Cardiac septum (tissue), 1 donor: Measurements from ENCODE around the gene PLA2G12A. TPM values are rescaled to one million over a fixed set of nuclear protein-coding genes. Genes with fewer than 3 reads are reported as not detected.

Experiments
- DNase-seq: peaks from one replicate; pipeline ENCODE4 v3.0.0-alpha.2; 2020; ENCODE audit warnings: low spot score
- intact Hi-C: fragments of 100-400 bp; cut with DNase I; formaldehyde crosslinking; loops from one replicate; pipeline ENCODE4 v1.14.0; 2022
- total RNA-seq: library from RNA; stranded (reverse); fragmentation: NEBNext Ultra II Directional; extraction: Animal tissue kit (Norgen Biotek cat#: 25700); gene quantifications from one replicate; pipeline ENCODE4 v1.2.1, GENCODE V29; 2021
- donor health status: DM: no; HTN: no; CAD: no.

Gene PLA2G12A
- total RNA-seq, 1 donor from 2014 or later: 37.7 TPM

DNA sequence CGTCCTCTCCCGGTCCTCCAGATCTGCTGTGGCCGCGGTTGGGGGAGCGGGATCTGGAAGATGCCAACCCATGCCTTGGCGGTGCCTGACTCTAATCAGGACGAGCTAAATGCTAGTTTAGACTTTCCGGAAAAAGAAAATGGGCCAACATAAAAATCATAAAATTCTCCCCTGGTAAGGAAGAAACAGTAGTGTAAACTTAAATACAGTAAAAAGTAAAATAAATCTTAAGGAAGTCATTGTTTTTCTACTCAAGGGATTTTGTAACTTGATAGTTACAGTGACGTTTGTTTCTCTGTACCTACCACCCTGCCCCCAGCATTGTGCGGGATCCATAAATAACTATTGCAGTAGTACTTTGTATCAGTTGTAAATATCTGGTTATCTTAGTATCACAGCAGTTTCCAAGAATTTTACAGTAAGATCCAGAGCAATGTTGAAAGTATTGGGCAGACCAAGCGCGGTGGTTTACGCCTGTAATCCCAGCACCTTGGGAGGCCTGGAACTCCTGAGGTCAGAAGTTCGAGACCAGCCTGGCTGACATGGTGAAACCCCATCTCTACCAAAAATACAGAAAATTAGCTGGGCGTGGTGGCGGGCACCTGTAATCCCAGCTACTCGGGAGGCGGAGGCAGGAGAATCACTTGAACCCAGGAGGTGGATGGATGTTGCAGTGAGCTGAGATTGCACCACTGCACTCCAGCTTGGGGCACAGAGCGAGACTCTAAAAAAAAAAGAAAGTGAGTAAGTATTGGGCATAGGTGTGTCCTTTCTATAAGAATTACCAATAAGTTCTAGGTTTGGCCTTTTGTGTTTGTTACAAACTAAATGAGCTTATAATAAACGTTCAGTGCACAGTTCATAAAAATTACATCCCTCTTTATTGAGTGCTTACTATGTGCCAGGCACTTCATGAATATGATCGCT is 1.0 kb upstream of the PLA2G12A start:
- no peak for DNase-seq
- intact Hi-C loops: loop anchor here (5.0 kb wide), 1 partner anchor 71 kb away; the partner anchor contains the start of gene CFI

DNA sequence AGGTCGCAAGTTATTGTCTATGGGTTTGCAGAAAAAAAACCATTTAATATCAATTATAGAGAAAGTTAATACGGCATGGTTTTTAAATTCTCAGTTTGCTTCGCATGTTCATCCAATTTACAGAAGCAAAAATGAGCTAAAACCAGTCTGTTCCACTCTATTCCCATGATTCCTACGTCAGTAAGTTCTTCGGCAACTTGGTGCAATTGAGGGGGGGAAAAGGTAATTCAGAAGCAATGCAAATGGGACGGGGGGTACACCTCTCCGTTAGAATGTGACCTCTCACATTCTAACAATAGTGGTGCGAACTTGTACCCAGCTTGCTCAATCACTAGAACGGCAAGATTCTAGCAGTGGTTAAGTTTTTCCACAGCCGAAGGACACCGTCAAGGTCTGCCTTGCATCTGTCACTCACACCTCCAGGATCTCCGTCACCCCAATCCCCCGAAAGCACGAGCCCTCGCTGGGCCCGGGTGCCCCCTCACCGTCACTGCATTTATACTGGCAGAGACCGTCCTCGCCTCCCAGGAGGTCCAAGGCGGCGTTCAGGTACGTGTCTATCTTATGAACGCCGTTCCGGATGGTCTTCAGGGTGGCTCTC is 653 bp downstream of the PLA2G12A start:
- DNase-seq: no peak
- intact Hi-C loops: loop anchor here (1.0 kb wide), 1 partner anchor 86 kb away; the partner anchor contains the start of gene GAR1

DNA sequence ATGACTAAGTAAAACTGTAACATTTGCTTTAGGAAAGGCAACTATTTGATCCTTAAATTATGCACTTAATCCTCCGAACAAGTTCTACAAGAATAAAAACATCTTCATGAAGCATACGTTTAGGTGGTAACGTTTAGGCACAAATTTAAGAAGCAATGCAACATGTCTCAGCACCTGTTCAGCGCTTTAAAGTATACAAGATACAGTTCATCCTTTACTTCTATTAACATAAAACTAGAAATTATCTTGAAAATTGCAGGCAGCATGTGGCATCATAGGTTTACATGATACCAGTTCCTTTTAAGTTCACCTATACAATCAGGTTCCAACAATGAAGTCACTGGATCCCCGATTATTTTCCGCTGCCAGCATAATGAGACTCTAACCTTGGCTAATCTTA is 1.5 kb downstream of the PLA2G12A start:
- intact Hi-C loops: no loop called here
- no peak for DNase-seq

DNA sequence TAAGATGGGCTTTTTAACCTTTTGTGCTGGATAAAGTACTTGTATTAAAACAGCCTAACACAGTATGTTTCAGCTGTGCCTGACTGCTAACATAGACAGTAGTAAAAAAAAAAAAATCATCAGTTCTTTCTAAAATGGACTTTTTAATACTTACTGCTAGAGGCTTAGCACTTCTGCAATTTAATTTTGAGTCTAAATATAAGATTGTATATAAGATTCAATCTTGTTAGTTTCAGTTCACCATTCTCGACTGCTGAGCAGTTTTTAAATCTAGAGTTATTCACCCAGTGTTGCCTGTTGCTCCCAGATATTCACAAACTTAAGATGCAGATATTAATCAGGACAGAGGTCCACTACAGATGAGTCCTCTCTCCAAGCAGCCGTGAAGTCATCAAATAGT is 6.8 kb downstream of the PLA2G12A start:
- DNase-seq: no peak
- intact Hi-C loops: no loop called here

DNA sequence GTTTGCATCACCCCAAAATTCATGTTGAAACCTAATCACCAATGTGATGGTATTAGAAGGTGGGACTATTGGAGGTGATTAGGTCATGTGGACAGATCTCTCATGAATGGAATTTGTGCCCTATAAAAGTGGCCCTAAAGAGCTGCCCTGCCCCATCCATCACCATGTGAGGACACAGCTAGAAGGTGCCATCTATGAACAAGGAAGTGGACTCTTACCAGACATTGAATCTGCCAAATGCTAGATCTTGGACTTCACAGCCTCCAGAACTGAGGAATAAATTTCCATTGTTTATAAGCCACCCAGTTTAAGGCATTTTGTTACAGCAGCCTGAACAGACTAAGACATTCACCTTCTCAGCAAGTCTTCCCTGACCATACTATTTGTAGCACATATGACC is 7.5 kb downstream of the PLA2G12A start:
- intact Hi-C loops: no loop called here
- DNase-seq: no peak

DNA sequence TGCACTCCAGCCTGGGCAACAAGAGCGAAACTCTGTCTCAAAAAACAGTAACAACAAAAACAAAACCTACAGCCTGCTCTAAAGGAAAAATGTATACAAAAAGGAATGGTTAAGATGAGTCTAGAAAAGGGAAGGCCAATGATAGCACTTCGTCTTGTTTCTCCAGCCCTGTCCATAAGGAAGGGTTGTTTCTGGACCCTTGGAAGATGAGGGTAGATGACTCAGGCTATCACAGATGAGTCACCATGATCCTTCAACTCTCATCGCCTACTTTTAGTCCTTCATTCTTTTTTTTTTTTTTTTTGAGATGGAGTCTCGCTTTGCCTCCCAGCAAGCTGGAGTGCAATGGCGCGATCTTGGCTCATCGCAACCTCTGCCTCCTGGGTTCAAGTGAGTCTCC is 8.8 kb downstream of the PLA2G12A start:
- intact Hi-C loops: no loop called here
- no peak for DNase-seq

DNA sequence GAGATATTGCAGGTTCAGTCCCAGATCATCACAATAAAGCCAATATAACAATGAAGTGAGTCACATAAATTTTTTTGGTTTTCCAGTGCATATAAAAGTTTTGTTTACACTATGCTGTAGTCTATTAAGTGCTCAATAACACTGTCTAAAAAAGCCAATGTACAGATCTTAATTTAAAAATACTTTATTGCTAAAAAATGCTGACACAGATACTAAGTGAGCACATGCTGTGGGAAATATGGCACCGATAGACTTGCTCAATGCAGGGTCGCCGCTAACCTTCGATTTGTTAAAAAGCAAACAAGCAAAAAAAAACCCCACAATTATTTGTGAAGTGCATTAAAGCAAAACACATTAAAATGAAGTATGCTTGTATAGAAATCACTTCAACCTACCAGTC is 10.3 kb downstream of the PLA2G12A start:
- DNase-seq: no peak
- intact Hi-C loops: no loop called here

DNA sequence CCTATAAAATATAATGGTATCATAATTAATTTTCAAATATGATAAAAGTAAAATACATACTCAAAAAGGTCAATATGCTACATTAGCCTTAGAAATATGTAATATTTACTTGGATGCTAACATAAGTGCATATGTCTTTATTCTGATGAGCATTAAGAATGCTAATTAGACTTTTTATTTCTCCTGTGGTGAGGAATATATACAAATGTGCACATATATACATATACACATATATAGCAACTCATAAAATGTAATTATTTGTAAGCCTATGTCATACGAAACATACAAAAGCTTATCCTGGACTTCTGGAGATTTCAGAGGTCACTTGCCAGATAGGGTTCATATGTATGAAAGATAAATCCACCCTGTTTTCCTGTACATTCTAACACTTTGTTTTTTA is 11.1 kb downstream of the PLA2G12A start:
- intact Hi-C loops: no loop called here
- DNase-seq: no peak

DNA sequence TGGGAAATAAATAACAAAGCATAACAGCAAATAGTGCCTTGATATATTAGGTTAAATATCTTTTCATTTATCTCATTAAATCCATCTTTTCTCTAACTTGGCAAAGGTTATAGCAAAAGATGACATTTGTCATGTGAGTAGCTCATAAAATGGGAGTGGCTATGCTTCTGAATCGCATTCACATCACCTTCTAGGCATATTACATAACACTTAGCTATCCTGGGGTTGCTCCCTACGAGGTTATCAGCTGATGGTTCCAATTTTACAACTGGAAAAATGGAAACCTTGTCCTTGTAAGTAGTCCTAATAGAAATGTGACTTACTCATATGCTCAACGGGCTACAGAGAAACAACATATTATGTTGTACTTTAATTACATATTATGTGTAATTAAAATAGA is 16.4 kb downstream of the PLA2G12A start:
- DNase-seq: no peak
- intact Hi-C loops: no loop called here

DNA sequence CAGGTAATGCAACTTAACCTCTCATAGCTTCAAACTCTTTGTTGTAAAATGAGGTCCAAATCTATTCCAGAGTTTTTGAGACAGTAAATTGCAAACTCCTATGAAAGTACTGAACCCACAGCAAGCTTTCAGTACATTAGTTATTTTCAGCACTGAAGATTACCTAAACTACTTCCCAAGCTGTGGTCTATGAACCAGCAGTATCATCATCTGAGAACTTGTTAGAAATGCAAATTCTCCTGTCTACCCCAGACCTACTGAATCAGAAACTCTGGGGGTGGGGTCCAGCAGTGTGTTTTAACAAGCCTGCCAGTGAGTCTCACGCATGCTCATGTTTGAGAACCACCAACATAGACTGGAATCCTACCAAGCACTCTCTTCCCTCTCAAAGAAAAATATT is 20.9 kb downstream of the PLA2G12A start:
- DNase-seq: no peak
- intact Hi-C loops: loop anchor here (10.0 kb wide), 1 partner anchor 266 kb away; no protein-coding TSS in a partner anchor

DNA sequence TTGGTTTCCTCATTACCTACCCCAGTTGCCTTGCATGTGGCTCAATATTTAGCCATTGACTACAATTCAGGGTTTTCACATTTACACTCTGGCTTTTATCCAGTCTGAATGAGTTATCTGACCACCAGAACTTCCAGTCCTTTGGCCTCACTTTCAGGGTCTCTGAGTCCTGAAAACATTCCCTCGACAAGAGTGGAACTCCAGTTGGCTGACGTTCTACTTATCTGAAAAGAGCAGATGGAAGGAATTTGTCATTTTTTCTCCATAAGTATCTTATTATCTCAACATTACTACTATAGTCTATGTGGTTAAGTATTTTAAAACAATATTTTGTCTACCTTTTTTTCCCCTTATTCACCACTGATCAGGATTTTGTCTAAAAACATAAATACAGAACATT is 21.4 kb downstream of the PLA2G12A start:
- intact Hi-C loops: loop anchor here (10.0 kb wide), 1 partner anchor 266 kb away; no protein-coding TSS in a partner anchor
- no peak for DNase-seq

DNA sequence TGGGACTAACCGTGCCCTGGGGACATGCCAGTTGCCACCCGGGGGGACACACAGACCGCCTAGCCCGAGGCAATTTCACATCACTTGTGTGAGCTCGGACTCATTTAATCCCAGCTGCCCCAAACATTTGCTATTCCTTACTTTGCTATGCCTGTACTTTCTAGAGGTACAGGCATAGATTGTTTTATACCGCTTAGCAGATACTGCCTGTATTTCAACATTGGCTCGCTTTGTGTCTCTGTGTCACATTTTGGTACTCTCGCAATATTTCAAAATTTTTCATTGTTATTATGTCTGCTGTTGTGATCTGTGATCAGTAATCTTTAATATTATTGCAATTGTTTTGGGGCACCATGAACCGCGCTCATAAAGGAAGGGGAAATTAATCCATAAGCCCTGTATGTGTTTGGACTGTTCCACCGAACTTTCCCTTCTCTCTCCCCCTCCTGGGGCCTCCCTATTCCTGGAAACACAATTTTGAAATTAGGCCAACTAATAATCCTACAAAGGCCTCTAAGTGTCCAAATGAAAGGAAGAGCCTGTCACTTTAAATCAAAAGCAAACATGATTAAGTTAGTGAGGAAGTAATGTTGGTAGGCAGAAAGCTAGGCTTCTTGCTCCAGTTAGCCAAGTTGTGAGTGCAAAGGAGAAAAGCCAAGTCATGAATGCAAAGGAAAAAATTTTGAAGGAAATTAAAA is 26.1 kb downstream of the PLA2G12A start:
- DNase-seq: no peak
- intact Hi-C loops: loop anchor here (1.0 to 10.0 kb wide), 4 partner anchors 113 to 271 kb away; partner anchors contain the start of genes GAR1 and SEC24B

DNA sequence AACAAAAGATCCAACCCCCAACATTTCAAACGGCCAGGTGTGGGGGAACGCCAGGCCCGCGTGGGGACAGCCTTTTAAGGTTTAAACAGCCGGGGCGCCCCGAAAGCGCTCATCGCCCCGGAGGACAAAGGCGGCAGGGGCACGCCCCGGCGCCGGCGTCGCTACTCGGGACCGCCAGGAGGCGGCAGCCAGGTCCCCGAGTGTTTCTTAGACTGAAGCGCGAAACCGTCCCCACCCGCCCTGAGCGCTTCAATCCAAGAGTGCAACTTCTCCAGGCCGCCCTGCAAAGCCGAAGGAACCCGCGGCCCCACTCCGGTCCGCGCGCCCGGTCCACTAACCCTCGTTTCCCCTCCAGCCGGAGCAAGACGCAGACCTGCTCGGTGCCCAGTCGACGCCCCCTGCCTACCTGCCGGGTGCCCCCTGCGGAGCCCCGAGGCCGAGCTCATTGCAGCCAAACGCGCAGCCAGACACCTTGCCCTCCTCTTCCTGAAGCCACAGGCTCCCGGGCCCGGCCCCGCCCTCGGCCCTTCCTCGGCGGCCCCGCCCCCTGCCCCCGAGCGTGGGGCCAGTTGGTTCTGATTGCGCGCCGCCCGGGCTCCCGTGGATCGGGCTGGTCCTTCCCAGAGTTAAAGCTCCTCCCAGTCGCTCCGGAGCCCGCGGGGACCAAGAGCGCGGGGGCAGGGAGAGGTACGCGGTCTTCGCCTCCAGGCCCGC is 26.8 kb downstream of the PLA2G12A start, which contains the start of gene CASP6:
Gene CASP6, minus strand, starts transcription at position 496 of the 714 bp plus-strand sequence. Its CDS starts 50 bp downstream, at position 446.
- intact Hi-C loops: loop anchor here (1.0 to 10.0 kb wide), 4 partner anchors 114 to 272 kb away; partner anchors contain the start of genes GAR1 and SEC24B
- DNase-seq: peak; percentile 93

DNA sequence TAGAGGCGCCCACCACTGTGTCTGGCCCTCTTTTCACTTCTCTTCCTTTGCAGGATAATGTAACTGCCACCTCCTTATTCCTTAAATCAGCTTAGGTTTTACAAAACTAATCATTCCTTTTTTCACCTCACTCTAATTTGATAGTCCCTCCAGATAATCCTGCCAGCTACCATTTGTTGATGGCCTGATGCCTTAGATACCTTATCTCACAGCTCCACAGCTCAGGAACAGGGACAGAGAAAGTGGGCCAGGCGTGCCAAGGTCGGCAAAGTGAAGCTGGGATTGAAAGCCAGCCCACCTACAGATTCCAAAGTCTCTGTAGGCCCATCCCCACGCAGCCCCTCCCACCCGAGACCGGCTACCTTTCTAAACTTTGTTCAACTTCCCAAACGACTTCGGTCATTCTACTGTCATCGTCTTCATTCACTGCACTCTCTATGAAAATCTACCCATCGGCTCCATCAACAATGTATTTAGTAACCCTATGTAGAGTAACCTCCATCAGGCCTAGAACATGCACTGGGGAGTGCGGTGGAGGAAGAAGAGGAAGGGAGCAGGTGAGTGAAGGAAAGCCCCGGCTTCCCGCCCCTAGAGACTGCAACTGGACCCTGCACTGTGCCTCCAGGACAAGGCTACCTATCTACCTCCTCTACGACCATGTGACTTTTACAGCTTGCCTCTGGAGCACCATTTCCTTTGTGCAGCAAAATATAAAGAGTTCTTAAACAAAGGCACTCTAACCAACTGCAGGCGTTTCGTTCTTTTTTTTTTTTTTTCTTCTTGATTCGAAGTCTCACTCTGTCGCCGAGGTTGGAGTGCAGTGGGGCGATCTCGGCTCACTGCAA is 28.1 kb downstream of the PLA2G12A start:
- intact Hi-C loops: loop anchor here (5.0 to 10.0 kb wide), 2 partner anchors 116 to 273 kb away; partner anchors contain the start of gene GAR1
- no peak for DNase-seq

DNA sequence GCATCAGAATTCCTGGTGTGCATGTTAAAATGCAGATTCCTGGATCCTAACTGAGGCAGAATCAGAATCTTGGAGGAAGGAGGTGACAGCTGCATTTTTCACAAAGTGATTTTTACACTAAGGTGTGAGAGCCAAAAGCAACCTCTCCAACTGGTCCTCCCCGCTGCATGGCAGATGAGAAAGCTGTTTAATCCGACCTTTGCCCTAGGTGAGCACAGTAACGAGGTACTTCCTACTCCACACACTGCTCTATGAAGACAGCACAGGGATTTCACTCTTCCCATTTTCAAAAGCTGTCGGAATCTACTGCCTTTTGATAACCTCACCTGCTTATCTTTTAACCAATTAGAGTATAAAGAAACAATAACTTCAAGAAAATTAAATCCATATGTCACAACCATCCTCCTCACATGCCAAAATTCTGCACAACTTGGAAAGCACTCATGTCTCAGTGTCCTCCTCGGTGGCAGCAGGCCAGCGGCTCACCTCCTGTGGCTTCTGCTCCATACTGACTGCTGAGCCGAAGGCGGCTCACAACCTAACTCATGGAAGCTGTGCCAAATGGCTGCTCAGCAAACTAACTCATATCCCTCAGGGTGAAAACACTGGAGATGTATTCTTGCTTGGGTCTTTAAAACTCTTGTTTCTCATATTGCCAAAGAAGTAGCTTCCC is 30.2 kb downstream of the PLA2G12A start:
- intact Hi-C loops: loop anchor here (5.0 to 10.0 kb wide), 2 partner anchors 118 to 275 kb away; partner anchors contain the start of gene GAR1
- no peak for DNase-seq

DNA sequence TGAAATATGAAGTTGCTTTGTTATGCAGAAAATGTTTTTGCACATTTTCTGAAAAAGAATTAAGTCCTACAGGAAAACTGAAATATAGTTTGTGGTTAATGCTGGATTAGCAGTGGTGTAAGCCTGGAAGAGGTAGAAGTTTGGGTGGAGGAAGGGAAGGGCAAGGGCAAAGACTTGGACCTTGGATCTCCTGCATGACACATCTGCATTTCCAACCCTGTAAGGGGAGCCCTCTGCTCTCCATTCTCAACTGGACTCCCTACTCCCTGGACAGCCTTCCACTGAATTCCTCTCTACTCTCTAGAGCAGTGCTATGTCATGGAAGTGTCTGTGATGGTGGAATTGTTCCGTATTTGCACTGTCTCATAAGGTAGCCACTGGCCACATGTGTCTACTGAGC is 31.2 kb downstream of the PLA2G12A start:
- intact Hi-C loops: no loop called here
- DNase-seq: no peak

DNA sequence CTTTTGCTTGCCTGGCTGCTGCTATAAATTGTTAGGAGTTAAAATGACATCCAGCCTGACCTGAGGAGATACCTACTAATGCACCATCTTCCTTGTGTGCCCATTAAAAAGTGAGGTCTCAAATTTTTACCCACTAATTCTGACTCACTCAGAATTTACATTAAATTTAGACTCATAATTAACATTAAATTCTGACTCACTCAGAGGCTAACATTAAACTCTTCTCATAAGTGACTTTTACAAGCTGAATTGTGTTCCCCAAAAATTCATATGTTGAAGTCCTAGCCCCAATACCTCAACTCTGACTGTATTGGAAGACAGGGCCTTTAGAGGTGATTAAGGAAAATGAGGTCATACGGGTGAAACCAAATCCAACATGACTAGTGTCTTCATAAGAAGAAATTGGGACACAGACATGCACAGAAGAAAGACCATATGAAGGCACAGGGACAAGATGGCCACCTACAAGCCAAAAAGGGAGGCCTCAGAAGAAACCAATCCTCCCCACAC is 38.4 kb downstream of the PLA2G12A start:
- intact Hi-C loops: no loop called here
- no peak for DNase-seq
